PC-9 (cell line): ENCODE data around the gene HHIPL1.

Source experiments
- CTCF ChIP-seq: fragments of 200-600 bp; sonication (generic); conservative IDR thresholded peaks from 2 replicates; pipeline ENCODE4 v1.6.1; 2017; ENCODE audit warnings: mixed run types, antibody characterized with exemption, mild to moderate bottlenecking, moderate library complexity
- EZH2 ChIP-seq: fragments of 200-600 bp; sonication (generic); IDR thresholded peaks from 2 replicates; pipeline ENCODE4 v1.8.0; 2017; ENCODE audit warnings: antibody characterized with exemption, low read depth

- TF ChIP-seq CTCF (no peak), EZH2 (no peak)
These were observed 2.5 kb downstream of the HHIPL1 start for GRCh38 chr14:99647411-99647810.
